Measurements from ENCODE around the gene BSCL2.

The BSCL2 gene

GRCh38 chr11:62719302-62719978 is 12.2 kb upstream of the BSCL2 start:
- H3K9me3 ChIP-seq (ENCODE audit: control insufficient read depth in 2 of 2, low read length in 2 of 2) = no peaks in the 10 kb centered on the region
- no peak overlapping the region for H3K27ac ChIP-seq (ENCODE audit: low read depth in 2 of 2, low read length in 2 of 2)
- H3K9ac ChIP-seq (ENCODE audit: low read depth in 1 of 2, low read length in 2 of 2) = no peak overlapping the region
- H3K4me3 ChIP-seq (ENCODE audit: low read length in 2 of 2) = no peak overlapping the region
- peaks cover 8% of the 10 kb centered on the region in 2 donors for H3K4me1 ChIP-seq (ENCODE audit: control insufficient read depth in 2 of 2, insufficient read depth in 2 of 2, low read length in 2 of 2)
- peaks cover 88 to 90% of the 10 kb centered on the region in 2 donors for H3K36me3 ChIP-seq (ENCODE audit: control insufficient read depth in 2 of 2, insufficient read depth in 2 of 2, low read length in 2 of 2)
- H3K27me3 ChIP-seq (ENCODE audit: control insufficient read depth in 2 of 2, insufficient read depth in 2 of 2, low read length in 2 of 2) = no peaks in the 10 kb centered on the region

- no peaks in the 10 kb centered on the region for H3K9me3 ChIP-seq (ENCODE audit: control insufficient read depth in 2 of 2, low read length in 2 of 2)
- H3K27ac ChIP-seq (ENCODE audit: low read depth in 2 of 2, low read length in 2 of 2) = no peak overlapping the region
- H3K36me3 ChIP-seq (ENCODE audit: control insufficient read depth in 2 of 2, insufficient read depth in 2 of 2, low read length in 2 of 2) = peaks cover 78 to 81% of the 10 kb centered on the region in 2 donors
- H3K4me3 ChIP-seq (ENCODE audit: low read length in 2 of 2) = no peak overlapping the region
- no peak overlapping the region for H3K9ac ChIP-seq (ENCODE audit: low read depth in 1 of 2, low read length in 2 of 2)
- no peaks in the 10 kb centered on the region for H3K27me3 ChIP-seq (ENCODE audit: control insufficient read depth in 2 of 2, insufficient read depth in 2 of 2, low read length in 2 of 2)
- peaks cover 10 to 12% of the 10 kb centered on the region in 2 donors for H3K4me1 ChIP-seq (ENCODE audit: control insufficient read depth in 2 of 2, insufficient read depth in 2 of 2, low read length in 2 of 2)
Measured at GRCh38 chr11:62716816-62717215, 9.6 kb upstream of the BSCL2 start.

- Histone ChIP-seq H3K4me1 (ENCODE audit: control insufficient read depth in 2 of 2, insufficient read depth in 2 of 2, low read length in 2 of 2) (peaks cover 10 to 12% of the 10 kb centered on the region in 2 donors), H3K27ac (ENCODE audit: low read depth in 2 of 2, low read length in 2 of 2) (no peak overlapping the region), H3K27me3 (ENCODE audit: control insufficient read depth in 2 of 2, insufficient read depth in 2 of 2, low read length in 2 of 2) (no peaks in the 10 kb centered on the region), H3K9ac (ENCODE audit: low read depth in 1 of 2, low read length in 2 of 2) (no peak overlapping the region), H3K9me3 (ENCODE audit: control insufficient read depth in 2 of 2, low read length in 2 of 2) (no peaks in the 10 kb centered on the region), H3K4me3 (ENCODE audit: low read length in 2 of 2) (no peak overlapping the region), H3K36me3 (ENCODE audit: control insufficient read depth in 2 of 2, insufficient read depth in 2 of 2, low read length in 2 of 2) (peaks cover 77% of the 10 kb centered on the region in 2 donors)
Measured at GRCh38 chr11:62716206-62716605, 9.0 kb upstream of the BSCL2 start.

- H3K27me3 ChIP-seq (ENCODE audit: control insufficient read depth in 2 of 2, insufficient read depth in 2 of 2, low read length in 2 of 2) = no peaks in the 10 kb centered on the region
- no peak overlapping the region for H3K27ac ChIP-seq (ENCODE audit: low read depth in 2 of 2, low read length in 2 of 2)
- peaks cover 11 to 15% of the 10 kb centered on the region in 2 donors for H3K4me1 ChIP-seq (ENCODE audit: control insufficient read depth in 2 of 2, insufficient read depth in 2 of 2, low read length in 2 of 2)
- peaks cover 73 to 74% of the 10 kb centered on the region in 2 donors for H3K36me3 ChIP-seq (ENCODE audit: control insufficient read depth in 2 of 2, insufficient read depth in 2 of 2, low read length in 2 of 2)
- H3K4me3 ChIP-seq (ENCODE audit: low read length in 2 of 2) = no peak overlapping the region
- no peak overlapping the region for H3K9ac ChIP-seq (ENCODE audit: low read depth in 1 of 2, low read length in 2 of 2)
- H3K9me3 ChIP-seq (ENCODE audit: control insufficient read depth in 2 of 2, low read length in 2 of 2) = no peaks in the 10 kb centered on the region
Measured at GRCh38 chr11:62715150-62716130, 8.2 kb upstream of the BSCL2 start.

GRCh38 chr11:62713343-62713742 is 6.1 kb upstream of the BSCL2 start:
- H3K4me3 ChIP-seq (ENCODE audit: low read length in 2 of 2) = no peak overlapping the region
- peaks cover 59 to 60% of the 10 kb centered on the region in 2 donors for H3K36me3 ChIP-seq (ENCODE audit: control insufficient read depth in 2 of 2, insufficient read depth in 2 of 2, low read length in 2 of 2)
- peak overlapping the region in 1 of 2 donors; percentile 33 for H3K9ac ChIP-seq (ENCODE audit: low read depth in 1 of 2, low read length in 2 of 2)
- no peaks in the 10 kb centered on the region for H3K9me3 ChIP-seq (ENCODE audit: control insufficient read depth in 2 of 2, low read length in 2 of 2)
- peak overlapping the region; percentile 53 to 56 for H3K27ac ChIP-seq (ENCODE audit: low read depth in 2 of 2, low read length in 2 of 2)
- H3K27me3 ChIP-seq (ENCODE audit: control insufficient read depth in 2 of 2, insufficient read depth in 2 of 2, low read length in 2 of 2) = no peaks in the 10 kb centered on the region
- peaks cover 29 to 32% of the 10 kb centered on the region in 2 donors for H3K4me1 ChIP-seq (ENCODE audit: control insufficient read depth in 2 of 2, insufficient read depth in 2 of 2, low read length in 2 of 2)

DNA sequence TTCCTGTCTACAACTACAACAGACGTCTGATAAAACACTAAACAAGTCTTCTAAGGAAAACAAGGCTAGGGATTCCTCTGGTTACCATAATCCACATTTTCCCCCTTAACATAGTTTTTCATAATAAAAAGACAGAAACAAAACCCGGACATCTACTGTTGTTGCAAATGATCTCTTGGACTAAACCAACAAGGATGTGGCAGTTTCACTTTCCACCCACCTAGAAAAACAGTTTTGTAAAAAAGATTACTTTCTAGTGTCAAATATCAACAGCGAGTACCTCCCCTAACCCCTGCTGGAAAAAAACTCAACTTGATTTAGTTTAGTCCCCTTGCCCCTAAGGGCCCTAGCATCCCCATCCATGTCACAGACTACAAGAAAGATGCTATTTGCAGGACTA is 5.6 kb upstream of the BSCL2 start:
- peaks cover 55% of the 10 kb centered on the region in 2 donors for H3K36me3 ChIP-seq (ENCODE audit: control insufficient read depth in 2 of 2, insufficient read depth in 2 of 2, low read length in 2 of 2)
- H3K9me3 ChIP-seq (ENCODE audit: control insufficient read depth in 2 of 2, low read length in 2 of 2) = no peaks in the 10 kb centered on the region
- H3K4me3 ChIP-seq (ENCODE audit: low read length in 2 of 2) = no peak overlapping the region
- peak overlapping the region; percentile 53 to 56 for H3K27ac ChIP-seq (ENCODE audit: low read depth in 2 of 2, low read length in 2 of 2)
- no peaks in the 10 kb centered on the region for H3K27me3 ChIP-seq (ENCODE audit: control insufficient read depth in 2 of 2, insufficient read depth in 2 of 2, low read length in 2 of 2)
- peaks cover 30 to 33% of the 10 kb centered on the region in 2 donors for H3K4me1 ChIP-seq (ENCODE audit: control insufficient read depth in 2 of 2, insufficient read depth in 2 of 2, low read length in 2 of 2)
- H3K9ac ChIP-seq (ENCODE audit: low read depth in 1 of 2, low read length in 2 of 2) = no peak overlapping the region

GRCh38 chr11:62712276-62712812 is 5.1 kb upstream of the BSCL2 start:
- Histone ChIP-seq H3K4me1 (ENCODE audit: control insufficient read depth in 2 of 2, insufficient read depth in 2 of 2, low read length in 2 of 2) (peaks cover 30 to 33% of the 10 kb centered on the region in 2 donors), H3K9ac (ENCODE audit: low read depth in 1 of 2, low read length in 2 of 2) (no peak overlapping the region), H3K36me3 (ENCODE audit: control insufficient read depth in 2 of 2, insufficient read depth in 2 of 2, low read length in 2 of 2) (peaks cover 50 to 51% of the 10 kb centered on the region in 2 donors)

DNA sequence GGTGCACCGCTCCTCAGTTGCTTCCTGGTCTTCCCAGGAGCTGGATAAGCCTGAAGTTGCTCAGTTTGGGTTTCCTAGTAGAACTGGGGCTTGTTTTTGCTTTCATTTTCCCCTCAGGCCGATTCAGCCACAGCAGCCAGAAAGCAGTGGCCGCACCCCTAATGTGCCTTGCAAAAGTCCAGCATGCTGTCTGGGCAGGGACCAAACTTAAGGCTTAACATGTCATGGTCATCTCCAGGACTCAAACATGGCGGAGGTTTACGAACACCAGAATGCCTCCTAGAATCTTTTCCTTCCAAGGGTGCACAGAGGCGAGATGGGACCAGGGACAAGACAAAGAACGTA is 2.7 kb upstream of the BSCL2 start:
- H3K4me1 ChIP-seq (ENCODE audit: control insufficient read depth in 2 of 2, insufficient read depth in 2 of 2, low read length in 2 of 2) = peaks cover 46 to 51% of the 10 kb centered on the region in 2 donors

More at GRCh38 chr11:62712276-62712812, 5.1 kb upstream of the BSCL2 start:
- no peak overlapping the region for H3K4me3 ChIP-seq (ENCODE audit: low read length in 2 of 2)
- no peaks in the 10 kb centered on the region for H3K27me3 ChIP-seq (ENCODE audit: control insufficient read depth in 2 of 2, insufficient read depth in 2 of 2, low read length in 2 of 2)
- H3K27ac ChIP-seq (ENCODE audit: low read depth in 2 of 2, low read length in 2 of 2) = peak overlapping the region in 1 of 2 donors; percentile 53
- H3K9me3 ChIP-seq (ENCODE audit: control insufficient read depth in 2 of 2, low read length in 2 of 2) = no peaks in the 10 kb centered on the region

GRCh38 chr11:62709247-62710000 is 2.2 kb upstream of the BSCL2 start:
- peak overlapping the region; percentile 93 to 95 for H3K27ac ChIP-seq (ENCODE audit: low read depth in 2 of 2, low read length in 2 of 2)
- peaks cover 43 to 49% of the 10 kb centered on the region in 2 donors for H3K4me1 ChIP-seq (ENCODE audit: control insufficient read depth in 2 of 2, insufficient read depth in 2 of 2, low read length in 2 of 2)
- H3K9me3 ChIP-seq (ENCODE audit: control insufficient read depth in 2 of 2, low read length in 2 of 2) = no peaks in the 10 kb centered on the region
- peak overlapping the region; percentile 86 to 93 for H3K9ac ChIP-seq (ENCODE audit: low read depth in 1 of 2, low read length in 2 of 2)
- H3K36me3 ChIP-seq (ENCODE audit: control insufficient read depth in 2 of 2, insufficient read depth in 2 of 2, low read length in 2 of 2) = peaks cover 23 to 24% of the 10 kb centered on the region in 2 donors
- H3K4me3 ChIP-seq (ENCODE audit: low read length in 2 of 2) = peak overlapping the region; percentile 82 to 92
- H3K27me3 ChIP-seq (ENCODE audit: control insufficient read depth in 2 of 2, insufficient read depth in 2 of 2, low read length in 2 of 2) = no peaks in the 10 kb centered on the region

More for the DNA sequence above, 2.7 kb upstream of the BSCL2 start:
- peaks cover 27 to 29% of the 10 kb centered on the region in 2 donors for H3K36me3 ChIP-seq (ENCODE audit: control insufficient read depth in 2 of 2, insufficient read depth in 2 of 2, low read length in 2 of 2)
- peak overlapping the region; percentile 93 to 95 for H3K27ac ChIP-seq (ENCODE audit: low read depth in 2 of 2, low read length in 2 of 2)
- no peaks in the 10 kb centered on the region for H3K27me3 ChIP-seq (ENCODE audit: control insufficient read depth in 2 of 2, insufficient read depth in 2 of 2, low read length in 2 of 2)
- no peaks in the 10 kb centered on the region for H3K9me3 ChIP-seq (ENCODE audit: control insufficient read depth in 2 of 2, low read length in 2 of 2)
- peak overlapping the region; percentile 86 to 90 for H3K9ac ChIP-seq (ENCODE audit: low read depth in 1 of 2, low read length in 2 of 2)
- peak overlapping the region; percentile 82 to 92 for H3K4me3 ChIP-seq (ENCODE audit: low read length in 2 of 2)

Measured in mucosa of rectum (tissue), 2 donors.